ENCODE results near the gene GIGYF1.

- TF ChIP-seq, protein P1, sequence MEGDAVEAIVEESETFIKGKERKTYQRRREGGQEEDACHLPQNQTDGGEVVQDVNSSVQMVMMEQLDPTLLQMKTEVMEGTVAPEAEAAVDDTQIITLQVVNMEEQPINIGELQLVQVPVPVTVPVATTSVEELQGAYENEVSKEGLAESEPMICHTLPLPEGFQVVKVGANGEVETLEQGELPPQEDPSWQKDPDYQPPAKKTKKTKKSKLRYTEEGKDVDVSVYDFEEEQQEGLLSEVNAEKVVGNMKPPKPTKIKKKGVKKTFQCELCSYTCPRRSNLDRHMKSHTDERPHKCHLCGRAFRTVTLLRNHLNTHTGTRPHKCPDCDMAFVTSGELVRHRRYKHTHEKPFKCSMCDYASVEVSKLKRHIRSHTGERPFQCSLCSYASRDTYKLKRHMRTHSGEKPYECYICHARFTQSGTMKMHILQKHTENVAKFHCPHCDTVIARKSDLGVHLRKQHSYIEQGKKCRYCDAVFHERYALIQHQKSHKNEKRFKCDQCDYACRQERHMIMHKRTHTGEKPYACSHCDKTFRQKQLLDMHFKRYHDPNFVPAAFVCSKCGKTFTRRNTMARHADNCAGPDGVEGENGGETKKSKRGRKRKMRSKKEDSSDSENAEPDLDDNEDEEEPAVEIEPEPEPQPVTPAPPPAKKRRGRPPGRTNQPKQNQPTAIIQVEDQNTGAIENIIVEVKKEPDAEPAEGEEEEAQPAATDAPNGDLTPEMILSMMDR (IDR thresholded peaks at IDR 0.05; ENCODE audit: poor library complexity), result peak; percentile 96
- TF ChIP-seq EZH2 (IDR thresholded peaks at IDR 0.05; ENCODE audit: borderline replicate concordance), result no peak
- TF ChIP-seq EZH2phosphoT487 (IDR thresholded peaks at IDR 0.05; ENCODE audit: low read depth, severe bottlenecking, unreplicated experiment), result no peak
These were observed 2.1 kb downstream of the GIGYF1 start for GRCh38 chr7:100691676-100692577.

Measured in hepatocyte (in vitro differentiated cells).